ENCODE results near the gene GALNT17.

DNA sequence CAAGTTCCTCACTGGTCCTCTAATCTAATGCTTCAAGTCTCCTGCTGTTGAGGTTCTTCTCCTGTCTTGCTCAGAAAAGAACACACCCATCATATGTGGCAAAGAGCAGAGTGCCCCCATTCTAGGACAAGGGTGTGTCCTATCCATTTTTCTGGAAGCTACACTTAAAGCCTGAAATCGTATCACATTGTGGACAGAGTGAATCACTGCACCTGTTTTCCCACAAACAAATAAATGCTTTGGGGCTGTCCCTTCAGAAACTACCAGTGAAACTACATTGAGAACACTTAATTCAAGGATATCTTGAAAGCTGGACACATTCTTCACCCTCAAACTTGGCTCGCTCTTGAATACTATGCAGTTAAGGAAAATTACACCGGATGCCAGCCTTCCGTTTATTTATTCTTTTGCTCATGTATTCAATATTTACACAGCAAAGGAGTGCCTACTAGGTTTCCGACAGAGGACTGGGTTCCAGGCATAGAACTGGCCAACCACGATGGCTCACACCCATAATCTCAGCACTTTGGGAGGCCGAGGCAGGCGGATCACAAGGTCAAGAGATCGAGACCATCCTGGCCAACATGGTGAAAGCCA is 473.0 kb downstream of the GALNT17 start:
- no peak for TF ChIP-seq CTCF (optimal IDR thresholded peaks at IDR 0.05 in 1 of 3, IDR thresholded peaks at IDR 0.05 in 1 of 3, conservative IDR thresholded peaks at IDR 0.05 in 1 of 3; ENCODE audit: extremely low read depth in 1 of 3, insufficient read depth in 2 of 3, low read length in 3 of 3)
- TF ChIP-seq EZH2 (IDR thresholded peaks at IDR 0.05; ENCODE audit: low read length) = no peak
